B cell (primary cell): ENCODE measurements around the gene RSBN1L.

Experiments used
- CTCF ChIP-seq: fragments of 200-600 bp; IDR thresholded peaks from one replicate; pipeline ENCODE4 v1.8.0; 2022; ENCODE audit warnings: antibody characterized with exemption, mild to moderate bottlenecking
- EZH2 ChIP-seq: IDR thresholded peaks from 2 replicates; pipeline ENCODE4 v1.6.1; 2012; ENCODE audit warnings: borderline replicate concordance, low read depth, mild to moderate bottlenecking, moderate library complexity, low read length; ENCODE audit not compliant: insufficient read depth, poor library complexity, severe bottlenecking

- TF ChIP-seq CTCF (peak; percentile 61), EZH2 (no peak)
These were observed at the start of gene RSBN1L for GRCh38 chr7:77696057-77696642.
